ENCODE results near the gene CILP2.

The CILP2 gene

DNA sequence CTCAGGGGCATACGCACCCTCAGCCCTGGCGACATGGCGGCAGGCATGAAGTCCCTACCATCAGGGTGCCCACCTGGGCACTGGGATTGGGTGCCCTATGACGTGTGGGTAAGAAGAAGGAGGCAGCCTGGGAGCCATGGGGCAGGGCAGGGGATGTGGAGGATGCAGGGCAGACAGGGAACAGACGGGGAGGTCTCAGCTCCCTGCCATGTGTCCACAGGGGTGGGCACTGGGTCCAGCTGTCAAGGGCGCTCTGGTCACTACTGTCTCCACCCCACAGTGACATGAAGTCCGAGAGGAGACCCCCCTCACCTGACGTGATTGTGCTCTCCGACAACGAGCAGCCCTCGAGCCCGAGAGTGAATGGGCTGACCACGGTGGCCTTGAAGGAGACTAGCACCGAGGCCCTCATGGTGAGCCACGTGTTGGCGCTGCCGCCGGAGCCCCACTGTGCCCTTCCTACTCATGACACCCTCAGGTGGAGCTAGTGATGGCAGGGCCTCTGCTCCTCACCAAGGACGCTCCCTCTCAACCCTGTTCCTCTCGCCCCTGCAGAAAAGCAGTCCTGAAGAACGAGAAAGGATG lies 45.9 kb upstream of the CILP2 start:
- H3K4me3 ChIP-seq (ENCODE audit: low read depth, low read length): no peak overlapping the region
- TF ChIP-seq CTCF (IDR thresholded peaks at IDR 0.05; ENCODE audit: low read depth, low read length): no peak

DNA sequence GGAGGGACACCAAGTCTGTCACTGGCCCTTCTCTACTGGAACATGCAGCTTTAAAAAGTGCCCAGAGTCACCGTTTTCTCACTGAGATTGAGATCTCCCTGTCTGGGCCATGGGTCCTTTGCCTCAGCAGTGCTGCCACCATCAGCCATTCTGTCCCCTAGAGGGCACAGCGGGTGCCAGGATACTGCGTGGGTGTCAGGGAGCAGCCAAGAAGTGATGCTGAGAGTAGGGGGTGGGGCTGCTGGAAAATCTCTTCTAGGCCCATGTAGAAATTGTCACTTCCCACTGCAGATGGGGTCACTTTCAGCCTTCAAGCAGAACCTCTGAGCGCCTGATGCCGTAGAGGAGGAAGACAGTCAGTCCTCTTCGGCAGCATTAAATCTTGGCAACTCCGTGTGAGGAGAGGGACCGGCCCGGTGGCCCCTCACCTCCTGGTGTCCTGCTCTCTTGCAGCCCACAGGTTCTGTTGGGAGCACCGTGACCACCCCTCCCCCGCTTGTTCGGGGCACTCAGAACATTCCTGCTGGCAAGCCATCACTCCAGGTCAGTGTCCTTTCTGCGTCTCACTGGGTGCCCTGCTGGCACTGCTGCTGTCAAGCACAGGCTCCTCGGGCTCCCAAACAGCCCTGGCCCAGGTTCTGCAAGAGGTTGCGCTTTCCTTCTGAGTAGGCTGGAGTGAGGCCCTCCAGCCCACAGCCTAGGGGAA lies 44.1 kb upstream of the CILP2 start:
- no peak for TF ChIP-seq CTCF (IDR thresholded peaks at IDR 0.05; ENCODE audit: low read depth, low read length)
- no peak overlapping the region for H3K4me3 ChIP-seq (ENCODE audit: low read depth, low read length)

GRCh38 chr19:19495614-19496603 lies 42.2 kb upstream of the CILP2 start:
- TF ChIP-seq CTCF (IDR thresholded peaks at IDR 0.05; ENCODE audit: low read depth, low read length): no peak
- H3K4me3 ChIP-seq (ENCODE audit: low read depth, low read length): no peak overlapping the region

DNA sequence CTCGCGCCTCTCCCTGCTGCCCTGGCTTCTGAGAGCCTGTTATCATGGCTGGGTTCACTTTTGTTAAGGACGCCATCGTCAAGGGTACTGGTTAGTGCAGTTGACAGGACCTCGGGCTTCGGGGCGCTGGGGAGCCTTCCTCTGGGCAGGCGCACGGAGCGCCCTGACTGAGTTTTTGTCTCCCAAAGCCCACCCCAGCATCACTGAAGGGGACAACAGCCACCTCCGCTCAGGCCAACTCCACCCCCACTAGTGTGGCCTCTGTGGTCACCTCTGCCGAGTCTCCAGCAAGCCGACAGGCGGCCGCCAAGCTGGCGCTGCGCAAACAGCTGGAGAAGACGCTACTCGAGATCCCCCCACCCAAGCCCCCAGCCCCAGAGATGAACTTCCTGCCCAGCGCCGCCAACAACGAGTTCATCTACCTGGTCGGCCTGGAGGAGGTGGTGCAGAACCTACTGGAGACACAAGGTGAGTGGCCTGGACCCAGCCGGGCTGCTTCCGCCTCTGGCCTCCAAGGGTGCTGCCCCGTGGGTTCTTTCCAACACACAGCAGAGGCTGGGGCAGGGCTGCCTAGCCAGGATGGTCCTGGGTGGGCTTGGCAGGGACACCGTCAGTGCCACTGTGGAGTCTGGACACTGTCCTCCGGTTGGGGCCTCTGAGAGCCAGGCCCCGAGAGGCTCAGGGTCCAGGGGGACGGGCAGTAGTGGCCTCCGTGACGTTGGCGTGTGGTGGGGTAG lies 39.6 kb upstream of the CILP2 start:
- H3K4me3 ChIP-seq (ENCODE audit: low read depth, low read length): no peak overlapping the region
- no peak for TF ChIP-seq CTCF (IDR thresholded peaks at IDR 0.05; ENCODE audit: low read depth, low read length)

DNA sequence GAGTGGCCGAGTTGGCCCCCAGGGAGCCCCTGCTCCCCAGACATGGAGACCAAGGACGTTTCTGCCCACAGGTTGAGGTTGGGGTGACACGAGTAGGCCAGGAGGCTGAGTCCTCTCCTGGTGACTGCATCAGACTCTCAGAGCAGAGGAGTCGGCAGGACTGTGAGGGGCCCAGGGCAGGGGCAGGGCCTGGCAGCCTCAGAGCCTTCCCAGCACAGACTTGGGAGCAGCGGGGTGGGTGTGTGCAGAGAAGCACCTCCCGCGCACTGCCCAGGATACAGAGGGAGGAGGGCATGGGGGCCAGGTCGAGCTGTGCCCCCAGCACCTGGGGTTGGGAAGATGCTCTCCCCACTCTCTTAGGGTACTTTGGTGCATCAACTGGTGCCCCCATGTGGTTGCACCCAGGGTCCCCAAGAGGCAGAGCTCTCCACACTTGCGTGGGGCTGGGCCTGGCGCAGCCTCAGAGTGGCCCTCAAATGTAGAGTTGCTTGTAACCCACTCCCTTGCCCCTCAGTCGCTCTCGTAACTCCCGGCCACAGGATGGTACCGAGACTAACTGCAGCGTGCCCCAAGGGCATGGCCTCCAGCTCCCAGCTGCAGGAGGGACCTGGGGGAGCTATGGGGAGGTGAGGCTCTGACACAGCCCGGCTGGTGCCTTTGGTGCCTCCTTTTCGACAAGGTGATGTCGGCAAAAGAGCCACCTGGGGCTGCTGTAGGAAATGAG lies 38.6 kb upstream of the CILP2 start:
- H3K4me3 ChIP-seq (ENCODE audit: low read depth, low read length): no peak overlapping the region
- no peak for TF ChIP-seq CTCF (IDR thresholded peaks at IDR 0.05; ENCODE audit: low read depth, low read length)

DNA sequence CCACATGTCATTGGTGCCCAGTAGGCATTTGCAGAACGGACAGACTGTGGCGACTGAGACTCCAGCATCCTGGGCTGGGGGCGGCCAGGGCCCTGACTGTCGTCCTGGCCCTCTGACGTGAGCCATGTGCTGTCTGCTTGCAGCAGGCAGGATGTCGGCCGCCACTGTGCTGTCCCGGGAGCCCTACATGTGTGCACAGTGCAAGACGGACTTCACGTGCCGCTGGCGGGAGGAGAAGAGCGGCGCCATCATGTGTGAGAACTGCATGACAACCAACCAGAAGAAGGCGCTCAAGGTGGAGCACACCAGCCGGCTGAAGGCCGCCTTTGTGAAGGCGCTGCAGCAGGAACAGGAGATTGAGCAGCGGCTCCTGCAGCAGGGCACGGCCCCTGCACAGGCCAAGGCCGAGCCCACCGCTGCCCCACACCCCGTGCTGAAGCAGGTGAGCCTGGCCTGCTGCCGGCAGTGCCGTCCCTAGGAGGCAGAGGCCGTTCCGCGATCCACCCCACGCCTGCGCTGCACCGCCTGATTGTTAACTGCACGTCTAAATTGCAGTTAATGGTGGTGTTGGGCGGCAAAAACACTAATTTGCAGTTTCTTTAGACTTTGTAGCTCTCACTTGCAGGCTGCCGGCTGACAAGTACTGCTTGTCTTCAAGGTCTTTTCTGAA lies 37.0 kb upstream of the CILP2 start:
- TF ChIP-seq CTCF (IDR thresholded peaks at IDR 0.05; ENCODE audit: low read depth, low read length): no peak

More for the DNA sequence above, 37.0 kb upstream of the CILP2 start:
- no peak overlapping the region for H3K4me3 ChIP-seq (ENCODE audit: low read depth, low read length)
